ENCODE results near the gene EXTL1. TPM values are rescaled to one million over a fixed set of nuclear protein-coding genes. Genes with fewer than 3 reads are reported as not detected.

Gene EXTL1
- total and polyA plus RNA-seq, 2 donors (not counting 3 experiments of a cell fraction or from before 2014, with no cell fraction given), result not detected

DNA sequence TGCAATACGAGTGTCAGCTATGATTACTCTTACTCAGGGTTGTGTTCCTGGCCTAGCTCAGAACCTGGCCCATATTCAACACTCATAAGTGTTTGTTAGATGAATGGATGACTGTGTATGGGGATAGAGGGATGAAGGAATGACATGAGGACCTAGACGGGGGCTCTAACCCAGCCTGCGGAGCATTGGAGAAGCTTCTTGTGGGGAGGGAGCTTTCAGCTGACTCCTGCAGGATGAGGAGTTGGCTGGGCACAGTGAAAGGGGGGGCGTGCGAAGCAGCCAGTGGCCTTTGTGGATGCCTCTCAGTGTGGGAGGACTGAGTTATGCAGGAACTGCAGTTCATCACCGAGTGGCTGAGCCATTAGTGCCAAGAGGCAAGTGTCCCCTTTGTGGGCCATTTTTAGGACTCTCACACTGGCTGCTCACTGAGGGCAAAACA lies 1.2 kb upstream of the EXTL1 start:
- TF ChIP-seq POLR2AphosphoS5 (IDR thresholded peaks at IDR 0.05; ENCODE audit: insufficient read depth, low read depth, low read length) (no peak), POLR2A (IDR thresholded peaks at IDR 0.05; ENCODE audit: low read depth, low read length) (no peak), GATA2 (IDR thresholded peaks at IDR 0.05; ENCODE audit: insufficient read depth, insufficient read length, low read depth, low read length) (no peak), FOS (IDR thresholded peaks at IDR 0.05; ENCODE audit: borderline replicate concordance, insufficient read depth, low read length) (no peak), CTCF (IDR thresholded peaks at IDR 0.05; ENCODE audit: extremely low read depth in 1 of 2, insufficient read depth in 1 of 2, low read depth in 1 of 2, low read length in 2 of 2) (no peak), JUN (IDR thresholded peaks at IDR 0.05; ENCODE audit: borderline replicate concordance, insufficient read depth, insufficient read length, low read depth) (no peak), EZH2 (IDR thresholded peaks at IDR 0.05; ENCODE audit: borderline replicate concordance, low read depth, low read length, severe bottlenecking) (no peak), MYC (IDR thresholded peaks at IDR 0.05; ENCODE audit: low read depth, low read length) (no peak)
- TF ChIP-seq, protein P1, sequence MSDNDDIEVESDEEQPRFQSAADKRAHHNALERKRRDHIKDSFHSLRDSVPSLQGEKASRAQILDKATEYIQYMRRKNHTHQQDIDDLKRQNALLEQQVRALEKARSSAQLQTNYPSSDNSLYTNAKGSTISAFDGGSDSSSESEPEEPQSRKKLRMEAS (IDR thresholded peaks at IDR 0.05; ENCODE audit: insufficient read depth, insufficient read length), result no peak
- DNase-seq (ENCODE audit: low read depth, low spot score) (no peak), FAIRE-seq (no peak)
- Histone ChIP-seq H3K27me3 (ENCODE audit: control insufficient read depth in 2 of 2, insufficient read depth in 2 of 2, low read length in 2 of 2) (peaks cover 2 to 4% of the 10 kb centered on the region in 2 experiments), H3K79me2 (ENCODE audit: control insufficient read depth, insufficient read depth, low read length) (no peaks in the 10 kb centered on the region), H3K4me1 (ENCODE audit: control insufficient read depth, extremely low read depth, insufficient read depth, low read length) (no peaks in the 10 kb centered on the region), H3K4me3 (replicated peaks in 1 of 3; ENCODE audit: insufficient read depth in 1 of 3, low read depth in 1 of 3, low read length in 3 of 3) (no peak overlapping the region), H3K36me3 (ENCODE audit: control insufficient read depth in 2 of 2, extremely low read depth in 1 of 2, insufficient read depth in 2 of 2, low read length in 2 of 2) (no peaks in the 10 kb centered on the region), H2AFZ (ENCODE audit: low read depth, low read length) (no peak overlapping the region), H4K20me1 (replicated peaks; ENCODE audit: control insufficient read depth, extremely low read depth, insufficient read depth, low read length) (no peaks in the 10 kb centered on the region), H3K4me2 (ENCODE audit: insufficient read depth, low read length) (no peak overlapping the region), H3K27ac (ENCODE audit: insufficient read depth, low read depth, low read length) (no peak overlapping the region), H3K9me1 (replicated peaks; ENCODE audit: control insufficient read depth, extremely low read depth, insufficient read depth, low read length) (no peaks in the 10 kb centered on the region), H3K9ac (replicated peaks; ENCODE audit: extremely low read depth, insufficient read depth, low read length) (no peak overlapping the region), H3K9me3 (replicated peaks; ENCODE audit: control insufficient read depth, insufficient read depth, low read length) (no peaks in the 10 kb centered on the region)
- dilution Hi-C loops (cut with MboI; ENCODE audit: extremely low pct_ligation_motif_present, low sequenced_read_pairs), result no loop called here
- BruUV-seq (replicated peaks), result no TSS peak
- POLR2A ChIA-PET, result no interaction called here
- intact Hi-C loops (cut with micrococcal nuclease), result no loop called here
- CTCF ChIA-PET, result interaction anchor here (0.9 to 2.9 kb wide), 3 partner anchors 15 to 125 kb away, joined by 3 to 8 read pairs (median 3); partner anchors contain the start of gene PAFAH2
